SU-DHL-6 (cell line): Measurements from ENCODE around the gene RGMB.

ENCODE experiments used
- EZH2phosphoT487 ChIP-seq: fragments of 200-600 bp; sonication (generic), shearing (Covaris generic); conservative IDR thresholded peaks from 2 replicates; pipeline ENCODE4 v1.6.1; 2018; ENCODE audit warnings: mild to moderate bottlenecking, antibody characterized with exemption, low read length, moderate library complexity, mixed read lengths
- TF ChIP-seq, protein P1 (sequence below): fragments of 200-600 bp; sonication (generic); IDR thresholded peaks from one replicate; pipeline ENCODE4 v1.5.1; 2017; ENCODE audit warnings: antibody characterized with exemption, mild to moderate bottlenecking, low read length, moderate library complexity; ENCODE audit not compliant: insufficient read depth, poor library complexity, severe bottlenecking

DNA sequence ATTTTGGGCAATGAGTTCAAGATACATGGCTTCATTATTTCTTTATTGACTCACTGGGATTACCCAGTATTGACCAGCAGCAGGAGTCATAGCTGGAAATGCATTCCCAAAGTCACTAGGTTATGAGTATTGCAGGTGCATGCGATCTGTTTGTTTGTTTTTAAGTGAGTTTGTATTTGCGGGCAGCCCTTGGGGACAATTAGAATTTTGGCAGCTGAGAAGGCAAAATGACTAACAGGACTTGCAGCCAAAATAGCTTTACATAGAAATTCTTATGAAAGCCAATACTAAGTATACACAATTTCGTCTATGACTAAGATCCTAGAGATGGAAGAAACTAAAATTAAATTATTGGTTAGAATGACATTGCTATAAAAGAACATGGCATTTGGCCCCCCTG lies 18.1 kb upstream of the RGMB start:
- TF ChIP-seq, protein P1, sequence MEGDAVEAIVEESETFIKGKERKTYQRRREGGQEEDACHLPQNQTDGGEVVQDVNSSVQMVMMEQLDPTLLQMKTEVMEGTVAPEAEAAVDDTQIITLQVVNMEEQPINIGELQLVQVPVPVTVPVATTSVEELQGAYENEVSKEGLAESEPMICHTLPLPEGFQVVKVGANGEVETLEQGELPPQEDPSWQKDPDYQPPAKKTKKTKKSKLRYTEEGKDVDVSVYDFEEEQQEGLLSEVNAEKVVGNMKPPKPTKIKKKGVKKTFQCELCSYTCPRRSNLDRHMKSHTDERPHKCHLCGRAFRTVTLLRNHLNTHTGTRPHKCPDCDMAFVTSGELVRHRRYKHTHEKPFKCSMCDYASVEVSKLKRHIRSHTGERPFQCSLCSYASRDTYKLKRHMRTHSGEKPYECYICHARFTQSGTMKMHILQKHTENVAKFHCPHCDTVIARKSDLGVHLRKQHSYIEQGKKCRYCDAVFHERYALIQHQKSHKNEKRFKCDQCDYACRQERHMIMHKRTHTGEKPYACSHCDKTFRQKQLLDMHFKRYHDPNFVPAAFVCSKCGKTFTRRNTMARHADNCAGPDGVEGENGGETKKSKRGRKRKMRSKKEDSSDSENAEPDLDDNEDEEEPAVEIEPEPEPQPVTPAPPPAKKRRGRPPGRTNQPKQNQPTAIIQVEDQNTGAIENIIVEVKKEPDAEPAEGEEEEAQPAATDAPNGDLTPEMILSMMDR, result no peak
- no peak for TF ChIP-seq EZH2phosphoT487
